Heart left ventricle (tissue), 16 donors: ENCODE measurements around the gene PTS. TPM values are rescaled to one million over a fixed set of nuclear protein-coding genes. Genes with fewer than 3 reads are reported as not detected.

Source experiments
- ATAC-seq, 4 donors: fragments of 200-7000 bp; cut with Tn5 transposase; one replicate each; pipeline ENCODE4 v1.9.1; 2020 to 2022; ENCODE audit warnings: moderate library complexity in 4 of 4, mild to moderate bottlenecking in 3 of 4, moderate number of reproducible peaks in 1 of 4
- DNase-seq, 5 donors: peaks; one replicate each; pipeline ENCODE4 v3.0.0-alpha.2; 2020
- H3K27ac ChIP-seq, 12 donors: fragments of 200-600 bp; sonication (generic) in 4 of 12; one replicate each; pipeline versions ENCODE4 v1.5.0 to v1.8.0; 2016 to 2022; ENCODE audit warnings: mild to moderate bottlenecking in 2 of 12
- H3K27me3 ChIP-seq, 9 donors: fragments of 200-600 bp; sonication (generic) in 2 of 9; one replicate each; pipeline versions ENCODE4 v1.5.1 to v1.8.0; 2016 to 2022; ENCODE audit warnings: mild to moderate bottlenecking in 3 of 9
- H3K36me3 ChIP-seq, 9 donors: fragments of 200-600 bp; sonication (generic) in 2 of 9; one replicate each; pipeline versions ENCODE4 v1.5.0 to v1.8.0; 2018 to 2022; ENCODE audit warnings: mild to moderate bottlenecking in 2 of 9
- H3K4me1 ChIP-seq, 12 donors: fragments of 200-600 bp; sonication (generic) in 4 of 12; one replicate each; pipeline versions ENCODE4 v1.5.0 to v1.8.0; 2016 to 2022; ENCODE audit warnings: mild to moderate bottlenecking in 3 of 12
- H3K4me3 ChIP-seq, 12 donors: fragments of 200-600 bp; sonication (generic) in 4 of 12; one replicate each; pipeline versions ENCODE4 v1.5.0 to v1.8.0; 2017 to 2022; ENCODE audit warnings: mild to moderate bottlenecking in 9 of 12, moderate library complexity in 4 of 12
- H3K9me3 ChIP-seq, 12 donors: fragments of 200-600 bp; sonication (generic) in 4 of 12; one replicate each; pipeline versions ENCODE4 v1.5.0 to v1.8.0; 2016 to 2022; ENCODE audit warnings: mild to moderate bottlenecking in 1 of 12
- CTCF ChIP-seq, 12 donors: fragments of 200-600 bp; sonication (generic) in 4 of 12; IDR thresholded peaks; one replicate each; pipeline versions ENCODE4 v1.5.0 to v1.8.0; 2018 to 2022; ENCODE audit warnings: antibody characterized with exemption in 12 of 12, mild to moderate bottlenecking in 5 of 12
- POLR2A ChIP-seq, 2 donors: fragments of 450-650 bp; IDR thresholded peaks; one replicate each; pipeline ENCODE4 v1.6.1; 2017; ENCODE audit warnings: antibody characterized with exemption in 2 of 2, mild to moderate bottlenecking in 2 of 2, moderate library complexity in 2 of 2
- WGBS, 4 donors: extraction: QIAGEN DNeasy Blood & Tissue Kit in 2 of 4; methylation state at CpG; one replicate each; pipeline versions ENCODE4 v1.1.5 to v1.1.7; 2013 to 2018; 5-methylcytosine and 5-hydroxymethylcytosine counted together
- intact Hi-C, 10 donors: fragments of 100-400 bp; cut with DNase I; formaldehyde crosslinking; loops; one replicate each; pipeline versions ENCODE4 v1.11.1 to v1.14.2; 2022
- polyA plus RNA-seq, 2 donors: library from polyadenylated mRNA; stranded (reverse); fragments of 200-250 nt; gene quantifications; one replicate each; pipeline ENCODE4 v1.2.3, GENCODE V29; 2013
- total RNA-seq, 9 donors: library from RNA; depleted of rRNA in 2 of 9; stranded (reverse); fragments of >200 nt in 2 of 9; fragmentation: NEBNext Ultra II Directional in 3 of 9; extraction: Animal tissue kit (Norgen Biotek cat#: 25700) in 3 of 9; gene quantifications; one replicate each; pipeline versions ENCODE4 v1.1.0 to v1.2.4, GENCODE V29; 2016 to 2023
- donor health status: ischemic (EF 13 %, LVEDD 7.1; RV severe dilation, severe dysfunction).
- donor health status: healthy with polysubstance abuse.
- donor health status: DM: no; HTN: yes; CAD: no.
- donor health status: DM: no; HTN: no; CAD: no.
- donor health status: ischemic (EF 25% LVEDD 6.9; RV normal size, moderate dysfunction).
- donor health status: ischemic (EF 25% LVEDD 5.7; RV mildly dilated, moderate dysfunction).
- donor health status: healthy.
- donor health status: DM: yes; HTN: yes; CAD: no.
- donor health status: ischemic (EF 35%, LVEDD 5.7; RV mildly dilated, moderate dysfunction).
- donor health status: nonischemic (EF 11% LVEDD 7.7; RV severe dilation, severe dysfunction).
- donor health status: DM: yes; HTN: yes; CAD: no.
- donor health status: PGD.
- donor health status: ischemic (EF 29% LVEDD 5.4; RV normal size, mild dysfunction).
- donor health status: nonischemic (EF 23%, LVEDD 6.1; RV moderate dilation, normal function).

Gene PTS
- total and polyA plus RNA-seq, 11 donors, result 21.6 to 77.7 (median 30.7) TPM

- ATAC-seq (no peak), DNase-seq (no peak)
- 51 to 74% (median 53%) methylated on average over 3 of the region's 3 CpGs for WGBS, 4 donors
- Histone ChIP-seq H3K4me1 (peaks cover 0 to 17% (median 7%) of the 10 kb centered on the region in 12 donors), H3K27me3 (no peaks in the 10 kb centered on the region), H3K36me3 (peaks cover 0 to 63% (median 51%) of the 10 kb centered on the region in 9 donors), H3K27ac (no peak overlapping the region), H3K9me3 (no peaks in the 10 kb centered on the region), H3K4me3 (no peak overlapping the region)
- TF ChIP-seq CTCF (IDR thresholded peaks at IDR 0.05) (no peak), POLR2A (IDR thresholded peaks at IDR 0.05) (no peak)
- intact Hi-C loops, result loop anchor here in 3 of 10 donors (2.0 to 10.0 kb wide), 3 partner anchors 45 to 1055 kb away; no protein-coding TSS in a partner anchor
Observed at GRCh38 chr11:112229746-112230433, 3.7 kb downstream of the PTS start.

GRCh38 chr11:112231952-112232351, 5.7 kb downstream of the PTS start:
- DNase-seq (no peak), ATAC-seq (no peak)
- no peak for TF ChIP-seq POLR2A (IDR thresholded peaks at IDR 0.05)
- TF ChIP-seq CTCF (IDR thresholded peaks at IDR 0.05), result no peak
- intact Hi-C loops, result no loop called here
- peaks cover 0 to 83% (median 71%) of the 10 kb centered on the region in 9 donors for H3K36me3 ChIP-seq
- H3K4me1 ChIP-seq, result peaks cover 0 to 13% (median 7%) of the 10 kb centered on the region in 12 donors
- no peak overlapping the region for H3K4me3 ChIP-seq
- no peak overlapping the region for H3K27ac ChIP-seq
- no peaks in the 10 kb centered on the region for H3K27me3 ChIP-seq
- H3K9me3 ChIP-seq, result no peaks in the 10 kb centered on the region
- 72 to 74% (median 73%) methylated on average over 2 of the region's 2 CpGs for WGBS, 4 donors

- Histone ChIP-seq H3K36me3 (peaks cover 0 to 91% (median 72%) of the 10 kb centered on the region in 9 donors), H3K27ac (no peak overlapping the region), H3K27me3 (no peaks in the 10 kb centered on the region), H3K4me1 (peaks cover 0 to under 1% (median 0%) of the 10 kb centered on the region in 12 donors), H3K9me3 (no peaks in the 10 kb centered on the region), H3K4me3 (no peak overlapping the region)
- intact Hi-C loops, result no loop called here
- WGBS, 4 donors, result 94 to 96% (median 95%) methylated on average over 8 of the region's 8 CpGs
- DNase-seq, result no peak
- no peak for ATAC-seq
- no peak for TF ChIP-seq POLR2A (IDR thresholded peaks at IDR 0.05)
- TF ChIP-seq CTCF (IDR thresholded peaks at IDR 0.05), result no peak
Observed at GRCh38 chr11:112235750-112236390, 9.6 kb downstream of the PTS start.

GRCh38 chr11:112237451-112237850, 11.2 kb downstream of the PTS start:
- WGBS, 4 donors, result 94 to 97% (median 96%) methylated on average over 4 of the region's 4 CpGs
- intact Hi-C loops, result no loop called here
- Histone ChIP-seq H3K4me1 (peaks cover 0 to 9% (median 0%) of the 10 kb centered on the region in 12 donors), H3K4me3 (no peak overlapping the region), H3K27me3 (no peaks in the 10 kb centered on the region), H3K36me3 (peaks cover 0 to 79% (median 71%) of the 10 kb centered on the region in 9 donors), H3K27ac (no peak overlapping the region), H3K9me3 (no peaks in the 10 kb centered on the region)
- TF ChIP-seq CTCF (IDR thresholded peaks at IDR 0.05) (no peak), POLR2A (IDR thresholded peaks at IDR 0.05) (no peak)
- ATAC-seq, result no peak
- DNase-seq, result no peak
